GM21423 (cell line): Measurements from ENCODE around the gene PPP1R9B.

Source experiments
- ATAC-seq: cut with Tn5 transposase; IDR thresholded peaks from one replicate; pipeline ENCODE4 v1.9.1; 2021; ENCODE audit warnings: mild to moderate bottlenecking, moderate library complexity; ENCODE audit not compliant: unreplicated experiment

The PPP1R9B gene

GRCh38 chr17:50094753-50095619, 55.5 kb downstream of the PPP1R9B start, which contains the start of gene PDK2:
PDK2 (plus strand) TSS chr17:50095351; CDS start chr17:50095436, 85 bp downstream.
- ATAC-seq: peak; percentile 87

GRCh38 chr17:50094243-50094752, 56.2 kb downstream of the PPP1R9B start:
- ATAC-seq: peak; percentile 40

- ATAC-seq: no peak
Observed at GRCh38 chr17:50093807-50094206, 56.7 kb downstream of the PPP1R9B start.

- ATAC-seq: no peak
Observed at GRCh38 chr17:50093246-50093645, 57.2 kb downstream of the PPP1R9B start.

- ATAC-seq: no peak
Observed at GRCh38 chr17:50091918-50092285, 58.6 kb downstream of the PPP1R9B start.

GRCh38 chr17:50090971-50091917, 59.2 kb downstream of the PPP1R9B start:
- ATAC-seq: no peak

GRCh38 chr17:50090071-50090470, 60.4 kb downstream of the PPP1R9B start:
- no peak for ATAC-seq

GRCh38 chr17:50088952-50089825, 61.3 kb downstream of the PPP1R9B start:
- no peak for ATAC-seq

- no peak for ATAC-seq
Observed at GRCh38 chr17:50087912-50088405, 62.5 kb downstream of the PPP1R9B start.

GRCh38 chr17:50087246-50087911, 63.1 kb downstream of the PPP1R9B start:
- ATAC-seq: peak; percentile 52
